HepG2 (cell line): ENCODE measurements around the gene PRDX5. TPM values are rescaled to one million over a fixed set of nuclear protein-coding genes. Genes with fewer than 3 reads are reported as not detected.

ENCODE experiments used
- DMAP1 ChIP-seq: IDR thresholded peaks from 2 replicates; pipeline ENCODE4 v1.6.1; 2016
- FOXK2 ChIP-seq: fragments of 450-650 bp; IDR thresholded peaks from 2 replicates; pipeline ENCODE4 v1.6.1; 2016
- GABPB1 ChIP-seq: IDR thresholded peaks from 2 replicates; pipeline ENCODE4 v1.6.1; 2016; ENCODE audit warnings: mild to moderate bottlenecking, missing genetic modification reagents, moderate library complexity, missing compliant biosample characterization
- GATAD2A ChIP-seq: IDR thresholded peaks from 2 replicates; pipeline ENCODE4 v1.6.1; 2016
- MEIS1 ChIP-seq: sonication (generic); formaldehyde crosslinking; IDR thresholded peaks from 2 replicates; pipeline ENCODE4 v1.9.0; 2021; ENCODE audit warnings: mild to moderate bottlenecking, missing genetic modification reagents, moderate library complexity, borderline replicate concordance
- NCOA2 ChIP-seq: sonication (generic); formaldehyde crosslinking; IDR thresholded peaks from 2 replicates; pipeline ENCODE4 v1.8.0; 2022; ENCODE audit warnings: inconsistent platforms
- NFRKB ChIP-seq: fragments of 450-650 bp; IDR thresholded peaks from 2 replicates; pipeline ENCODE4 v1.6.1; 2017
- PBX2 ChIP-seq: IDR thresholded peaks from 2 replicates; pipeline ENCODE4 v1.6.1; 2016; ENCODE audit warnings: control low read depth
- PPARG ChIP-seq: conservative IDR thresholded peaks from 2 replicates; pipeline ENCODE4 v1.6.1; 2016; ENCODE audit warnings: missing biosample characterization, missing genetic modification reagents
- PRDM4 ChIP-seq: sonication (generic); formaldehyde crosslinking; IDR thresholded peaks from 2 replicates; pipeline ENCODE4 v1.9.0; 2021; ENCODE audit warnings: missing genetic modification reagents, borderline replicate concordance
- RXRA ChIP-seq: sonication (generic); formaldehyde crosslinking; IDR thresholded peaks from 2 replicates; pipeline ENCODE4 v1.5.1; 2020; ENCODE audit warnings: missing genetic modification reagents
- TMF1 ChIP-seq: sonication (generic); formaldehyde crosslinking; IDR thresholded peaks from 2 replicates; pipeline ENCODE4 v1.8.1; 2022; ENCODE audit warnings: low read depth, missing genetic modification reagents
- U2AF2 ChIP-seq: fragments of 200-400 bp; formaldehyde crosslinking; IDR thresholded peaks from 2 replicates; pipeline ENCODE4 v1.6.1; 2017; ENCODE audit warnings: low read depth, mild to moderate bottlenecking, low read length
- ZBTB14 ChIP-seq: sonication (generic); formaldehyde crosslinking; IDR thresholded peaks from 2 replicates; pipeline ENCODE4 v1.4.0; 2020; ENCODE audit warnings: missing genetic modification reagents
- ZBTB38 ChIP-seq: sonication (generic); formaldehyde crosslinking; IDR thresholded peaks from 2 replicates; pipeline ENCODE4 v1.5.1; 2020; ENCODE audit warnings: mild to moderate bottlenecking, missing genetic modification reagents
- ZNF777 ChIP-seq: sonication (generic); formaldehyde crosslinking; IDR thresholded peaks from 2 replicates; pipeline ENCODE4 v1.4.0; 2020; ENCODE audit warnings: missing genetic modification reagents
- polyA plus RNA-seq, 8 experiments: library from polyadenylated mRNA; depleted of rRNA in 3 of 8; stranded (reverse) in 7 of 8; unstranded in 1 of 8; fragments of >200 nt; fragmentation: Illumina TruSeq in 4 of 8; extraction: Trizol in 4 of 8; gene quantifications; 2 replicates each; pipeline versions ENCODE4 v1.2.1 to v1.2.3, GENCODE V29; 2011 to 2016; ENCODE audit warnings: low read depth in 4 of 8, missing spikeins in 1 of 8, mixed read lengths in 1 of 8; ENCODE audit not compliant: insufficient read depth in 1 of 8
- total RNA-seq, 5 experiments: library from RNA; depleted of rRNA; stranded (reverse); fragments of >200 nt; fragmentation: Illumina TruSeq; extraction: Trizol; gene quantifications; 2 replicates each; pipeline ENCODE4 v1.2.3, GENCODE V29; 2016; ENCODE audit warnings: low read depth in 1 of 5
- TF ChIP-seq, protein P1 (sequence below): sonication (generic); formaldehyde crosslinking; IDR thresholded peaks from 2 replicates; pipeline ENCODE4 v1.4.0; 2020; ENCODE audit warnings: missing genetic modification reagents
- TF ChIP-seq, protein P2 (sequence below): sonication (generic); formaldehyde crosslinking; IDR thresholded peaks from 2 replicates; pipeline ENCODE4 v1.4.0; 2020; ENCODE audit warnings: missing genetic modification reagents

The PRDX5 gene
- total and polyA plus RNA-seq, 2 of the 13 experiments (the other 11 are each of a cell fraction or from before 2014, with no cell fraction given) = 215 to 311 TPM

GRCh38 chr11:64284048-64284961 is 33.6 kb upstream of the PRDX5 start, which contains the start of gene BAD (continued):
- TF ChIP-seq, protein P1, sequence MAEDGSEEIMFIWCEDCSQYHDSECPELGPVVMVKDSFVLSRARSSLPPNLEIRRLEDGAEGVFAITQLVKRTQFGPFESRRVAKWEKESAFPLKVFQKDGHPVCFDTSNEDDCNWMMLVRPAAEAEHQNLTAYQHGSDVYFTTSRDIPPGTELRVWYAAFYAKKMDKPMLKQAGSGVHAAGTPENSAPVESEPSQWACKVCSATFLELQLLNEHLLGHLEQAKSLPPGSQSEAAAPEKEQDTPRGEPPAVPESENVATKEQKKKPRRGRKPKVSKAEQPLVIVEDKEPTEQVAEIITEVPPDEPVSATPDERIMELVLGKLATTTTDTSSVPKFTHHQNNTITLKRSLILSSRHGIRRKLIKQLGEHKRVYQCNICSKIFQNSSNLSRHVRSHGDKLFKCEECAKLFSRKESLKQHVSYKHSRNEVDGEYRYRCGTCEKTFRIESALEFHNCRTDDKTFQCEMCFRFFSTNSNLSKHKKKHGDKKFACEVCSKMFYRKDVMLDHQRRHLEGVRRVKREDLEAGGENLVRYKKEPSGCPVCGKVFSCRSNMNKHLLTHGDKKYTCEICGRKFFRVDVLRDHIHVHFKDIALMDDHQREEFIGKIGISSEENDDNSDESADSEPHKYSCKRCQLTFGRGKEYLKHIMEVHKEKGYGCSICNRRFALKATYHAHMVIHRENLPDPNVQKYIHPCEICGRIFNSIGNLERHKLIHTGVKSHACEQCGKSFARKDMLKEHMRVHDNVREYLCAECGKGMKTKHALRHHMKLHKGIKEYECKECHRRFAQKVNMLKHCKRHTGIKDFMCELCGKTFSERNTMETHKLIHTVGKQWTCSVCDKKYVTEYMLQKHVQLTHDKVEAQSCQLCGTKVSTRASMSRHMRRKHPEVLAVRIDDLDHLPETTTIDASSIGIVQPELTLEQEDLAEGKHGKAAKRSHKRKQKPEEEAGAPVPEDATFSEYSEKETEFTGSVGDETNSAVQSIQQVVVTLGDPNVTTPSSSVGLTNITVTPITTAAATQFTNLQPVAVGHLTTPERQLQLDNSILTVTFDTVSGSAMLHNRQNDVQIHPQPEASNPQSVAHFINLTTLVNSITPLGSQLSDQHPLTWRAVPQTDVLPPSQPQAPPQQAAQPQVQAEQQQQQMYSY (CRISPR knock-in tag) = no peak
- TF ChIP-seq RXRA (CRISPR knock-in tag) = no peak; the same call in 1 of the 2 replicates
- TF ChIP-seq DMAP1 (CRISPR knock-in tag) = no peak
- no peak for TF ChIP-seq NFRKB
- TF ChIP-seq GABPB1 = peak; percentile 77; the same call in 1 of the 2 replicates
- no peak for TF ChIP-seq PPARG (CRISPR knock-in tag)
- TF ChIP-seq NCOA2 = no peak
- TF ChIP-seq U2AF2 = peak; percentile 97
- TF ChIP-seq ZBTB14 (CRISPR knock-in tag) = no peak
- no peak for TF ChIP-seq PRDM4
- TF ChIP-seq TMF1 (CRISPR knock-in tag) = no peak
- TF ChIP-seq ZNF777 = no peak; the same call in 1 of the 2 replicates
- peak; percentile 92; the same call in 1 of the 2 replicates for TF ChIP-seq MEIS1 (CRISPR knock-in tag)
- TF ChIP-seq, protein P2, sequence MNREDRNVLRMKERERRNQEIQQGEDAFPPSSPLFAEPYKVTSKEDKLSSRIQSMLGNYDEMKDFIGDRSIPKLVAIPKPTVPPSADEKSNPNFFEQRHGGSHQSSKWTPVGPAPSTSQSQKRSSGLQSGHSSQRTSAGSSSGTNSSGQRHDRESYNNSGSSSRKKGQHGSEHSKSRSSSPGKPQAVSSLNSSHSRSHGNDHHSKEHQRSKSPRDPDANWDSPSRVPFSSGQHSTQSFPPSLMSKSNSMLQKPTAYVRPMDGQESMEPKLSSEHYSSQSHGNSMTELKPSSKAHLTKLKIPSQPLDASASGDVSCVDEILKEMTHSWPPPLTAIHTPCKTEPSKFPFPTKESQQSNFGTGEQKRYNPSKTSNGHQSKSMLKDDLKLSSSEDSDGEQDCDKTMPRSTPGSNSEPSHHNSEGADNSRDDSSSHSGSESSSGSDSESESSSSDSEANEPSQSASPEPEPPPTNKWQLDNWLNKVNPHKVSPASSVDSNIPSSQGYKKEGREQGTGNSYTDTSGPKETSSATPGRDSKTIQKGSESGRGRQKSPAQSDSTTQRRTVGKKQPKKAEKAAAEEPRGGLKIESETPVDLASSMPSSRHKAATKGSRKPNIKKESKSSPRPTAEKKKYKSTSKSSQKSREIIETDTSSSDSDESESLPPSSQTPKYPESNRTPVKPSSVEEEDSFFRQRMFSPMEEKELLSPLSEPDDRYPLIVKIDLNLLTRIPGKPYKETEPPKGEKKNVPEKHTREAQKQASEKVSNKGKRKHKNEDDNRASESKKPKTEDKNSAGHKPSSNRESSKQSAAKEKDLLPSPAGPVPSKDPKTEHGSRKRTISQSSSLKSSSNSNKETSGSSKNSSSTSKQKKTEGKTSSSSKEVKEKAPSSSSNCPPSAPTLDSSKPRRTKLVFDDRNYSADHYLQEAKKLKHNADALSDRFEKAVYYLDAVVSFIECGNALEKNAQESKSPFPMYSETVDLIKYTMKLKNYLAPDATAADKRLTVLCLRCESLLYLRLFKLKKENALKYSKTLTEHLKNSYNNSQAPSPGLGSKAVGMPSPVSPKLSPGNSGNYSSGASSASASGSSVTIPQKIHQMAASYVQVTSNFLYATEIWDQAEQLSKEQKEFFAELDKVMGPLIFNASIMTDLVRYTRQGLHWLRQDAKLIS = no peak
- no peak for TF ChIP-seq GATAD2A (CRISPR knock-in tag)
- TF ChIP-seq PBX2 (CRISPR knock-in tag) = peak; percentile 85
- no peak for TF ChIP-seq ZBTB38 (CRISPR knock-in tag)
- no peak for TF ChIP-seq FOXK2
